H1 (cell line): ENCODE results near the gene P3H1. TPM values are rescaled to one million over a fixed set of nuclear protein-coding genes. Genes with fewer than 3 reads are reported as not detected.
A peak's percentile ranks its signal among the peaks of the same experiment; 100 is the strongest.

Source experiments
- CTCF ChIA-PET: fragments of 300-600 bp; sonication (Branson Sonifier 250); formaldehyde crosslinking; loops from one replicate; lab custom pipeline; 2021; ENCODE audit not compliant: partially characterized antibody; lab: Charles Lee
- POLR2A ChIA-PET: fragments of 300-600 bp; sonication (Branson Sonifier 250); formaldehyde crosslinking; loops from one replicate; lab custom pipeline; 2021; ENCODE audit warnings: inconsistent platforms; ENCODE audit not compliant: partially characterized antibody; lab: Charles Lee
- DNase-seq, 2 experiments: peaks; one replicate each; pipeline versions ENCODE4 v3.0.0 to v3.0.0-alpha.2; 2010 to 2022; ENCODE audit warnings: low spot score in 2 of 2, low read depth in 1 of 2, mixed read lengths in 1 of 2
- FAIRE-seq: peaks from 2 replicates; lab custom pipeline; 2011; peaks lifted over from hg19 to GRCh38; lab: Jason Lieb, UNC
- H2AFZ ChIP-seq: 2 replicates; pipeline ENCODE4 v1.8.1; 2012; ENCODE audit warnings: low read length, inconsistent platforms
- H2AK5ac ChIP-seq: 2 replicates; pipeline ENCODE4 v1.6.1; 2013; ENCODE audit warnings: low read depth, low read length
- H2BK120ac ChIP-seq: replicated peaks from 2 replicates; pipeline ENCODE3; 2013; ENCODE audit warnings: low read depth, low read length, inconsistent platforms
- H2BK12ac ChIP-seq: 2 replicates; pipeline ENCODE4 v1.6.1; 2013; ENCODE audit warnings: low read depth, low read length
- H2BK15ac ChIP-seq: 2 replicates; pipeline ENCODE4 v1.6.1; 2013; ENCODE audit warnings: low read length
- H2BK20ac ChIP-seq: 2 replicates; pipeline ENCODE4 v1.6.1; 2013; ENCODE audit warnings: low read length
- H2BK5ac ChIP-seq: 2 replicates; pipeline ENCODE4 v1.6.1; 2013; ENCODE audit warnings: low read depth, low read length
- H3K14ac ChIP-seq: 2 replicates; pipeline ENCODE4 v1.6.1; 2013; ENCODE audit warnings: inconsistent platforms; ENCODE audit not compliant: insufficient read length
- H3K18ac ChIP-seq: 2 replicates; pipeline ENCODE4 v1.6.1; 2013; ENCODE audit warnings: low read length; ENCODE audit errors: extremely low read depth
- H3K23ac ChIP-seq: 2 replicates; pipeline ENCODE4 v1.6.1; 2013; ENCODE audit warnings: inconsistent platforms; ENCODE audit not compliant: insufficient read length
- H3K23me2 ChIP-seq: 2 replicates; pipeline ENCODE4 v1.6.1; 2013; ENCODE audit warnings: low read depth, low read length
- H3K27ac ChIP-seq: 2 replicates; pipeline ENCODE4 v1.6.1; 2011; ENCODE audit warnings: low read depth, low read length, inconsistent platforms
- H3K27me3 ChIP-seq, 4 experiments: replicated peaks in 1 of 4; 1 replicate in 1 of 4; 2 replicates in 3 of 4; pipeline versions ENCODE4 v1.6.1 to v1.8.1; 2011 to 2013; ENCODE audit warnings: low read length in 3 of 4, mild to moderate bottlenecking in 3 of 4, inconsistent platforms in 2 of 4, mixed read lengths in 2 of 4, moderate library complexity in 1 of 4; ENCODE audit not compliant: control insufficient read depth in 3 of 4, insufficient read depth in 3 of 4; ENCODE audit errors: extremely low read depth in 1 of 4
- H3K36me3 ChIP-seq, 4 experiments: 2 replicates each; pipeline versions ENCODE4 v1.6.1 to v1.8.1; 2011 to 2013; ENCODE audit warnings: mild to moderate bottlenecking in 4 of 4, low read length in 3 of 4, moderate library complexity in 2 of 4, control low read depth in 1 of 4, inconsistent platforms in 1 of 4; ENCODE audit not compliant: insufficient read depth in 4 of 4, control insufficient read depth in 2 of 4
- H3K4ac ChIP-seq: replicated peaks from 2 replicates; pipeline ENCODE3; 2013; ENCODE audit warnings: low read length, low read depth, mixed read lengths, inconsistent platforms; ENCODE audit not compliant: insufficient read length
- H3K4me1 ChIP-seq, 4 experiments: replicated peaks in 1 of 4; 1 replicate in 1 of 4; 2 replicates in 3 of 4; pipeline versions ENCODE4 v1.6.1 to v1.8.1; 2011 to 2013; ENCODE audit warnings: low read length in 3 of 4, inconsistent platforms in 2 of 4, mixed read lengths in 1 of 4; ENCODE audit not compliant: insufficient read depth in 4 of 4, control insufficient read depth in 3 of 4
- H3K4me2 ChIP-seq, 2 experiments: 2 replicates each; pipeline versions ENCODE4 v1.6.1 to v1.8.1; 2011 to 2013; ENCODE audit warnings: low read depth in 2 of 2, low read length in 2 of 2, control low read depth in 1 of 2, inconsistent platforms in 1 of 2, mild to moderate bottlenecking in 1 of 2; ENCODE audit not compliant: insufficient read depth in 1 of 2
- H3K4me3 ChIP-seq, 4 experiments: fragments of 200-600, 300-600 bp in 1 of 4; sonication (generic), shearing (Covaris generic), sonication (Bioruptor Twin) in 1 of 4; 2 replicates each; pipeline versions ENCODE4 v1.5.1 to v1.8.1; 2011 to 2016; ENCODE audit warnings: low read length in 4 of 4, low read depth in 3 of 4, control low read depth in 2 of 4, inconsistent platforms in 2 of 4, mild to moderate bottlenecking in 2 of 4, mixed read lengths in 1 of 4, moderate library complexity in 1 of 4; ENCODE audit not compliant: insufficient read depth in 2 of 4; ENCODE audit errors: extremely low read depth in 1 of 4
- H3K56ac ChIP-seq: replicated peaks from 2 replicates; pipeline ENCODE3; 2013; ENCODE audit warnings: low read depth, mild to moderate bottlenecking, mixed read lengths, low read length, inconsistent platforms; ENCODE audit not compliant: insufficient read length
- H3K79me1 ChIP-seq: 2 replicates; pipeline ENCODE4 v1.6.1; 2013; ENCODE audit warnings: low read depth, low read length, control low read depth
- H3K79me2 ChIP-seq, 2 experiments: 2 replicates each; pipeline versions ENCODE4 v1.6.1 to v1.8.1; 2012 to 2013; ENCODE audit warnings: low read length in 2 of 2, mild to moderate bottlenecking in 2 of 2, inconsistent platforms in 1 of 2; ENCODE audit not compliant: insufficient read depth in 2 of 2, control insufficient read depth in 1 of 2
- H3K9ac ChIP-seq, 4 experiments: replicated peaks in 1 of 4; 1 replicate in 1 of 4; 2 replicates in 3 of 4; pipeline versions ENCODE4 v1.6.1 to v1.8.1; 2011 to 2013; ENCODE audit warnings: low read depth in 3 of 4, low read length in 3 of 4, control low read depth in 2 of 4, mild to moderate bottlenecking in 2 of 4, moderate library complexity in 2 of 4, inconsistent platforms in 1 of 4; ENCODE audit errors: extremely low read depth in 1 of 4
- H3K9me3 ChIP-seq, 2 experiments: 2 replicates each; pipeline versions ENCODE4 v1.6.1 to v1.8.1; 2012 to 2013; ENCODE audit warnings: mild to moderate bottlenecking in 2 of 2, moderate library complexity in 2 of 2, control low read depth in 1 of 2, inconsistent platforms in 1 of 2, low read depth in 1 of 2, low read length in 1 of 2, mixed read lengths in 1 of 2; ENCODE audit not compliant: insufficient read depth in 2 of 2
- H4K20me1 ChIP-seq, 2 experiments: replicated peaks in 1 of 2; 2 replicates each; pipeline versions ENCODE3 to v1.8.1; 2011 to 2013; ENCODE audit warnings: inconsistent platforms in 2 of 2, low read length in 2 of 2, mild to moderate bottlenecking in 1 of 2; ENCODE audit not compliant: insufficient read depth in 2 of 2, control insufficient read depth in 1 of 2
- H4K5ac ChIP-seq: 2 replicates; pipeline ENCODE4 v1.6.1; 2013; ENCODE audit warnings: low read length, low read depth, mixed read lengths, inconsistent platforms; ENCODE audit not compliant: insufficient read length
- H4K8ac ChIP-seq: 2 replicates; pipeline ENCODE4 v1.8.0; 2013; ENCODE audit warnings: mild to moderate bottlenecking, moderate library complexity, low read length, inconsistent platforms; ENCODE audit not compliant: insufficient read depth; ENCODE audit errors: extremely low read depth
- H4K91ac ChIP-seq: replicated peaks from 2 replicates; pipeline ENCODE3; 2013; ENCODE audit warnings: low read length, mixed read lengths, inconsistent platforms; ENCODE audit not compliant: insufficient read length
- CTCF ChIP-seq, 3 experiments: IDR thresholded peaks; 1 replicate in 2 of 3; 2 replicates in 1 of 3; pipeline versions ENCODE4 v1.5.1 to v1.6.1; 2011; ENCODE audit warnings: low read length in 3 of 3, mild to moderate bottlenecking in 3 of 3, inconsistent platforms in 2 of 3, low read depth in 1 of 3, moderate library complexity in 1 of 3; ENCODE audit not compliant: insufficient read depth in 1 of 3; ENCODE audit errors: control extremely low read depth in 1 of 3
- RAD21 ChIP-seq, 2 experiments: IDR thresholded peaks in 1 of 2; conservative IDR thresholded peaks in 1 of 2; 2 replicates each; pipeline ENCODE4 v1.6.1; 2011; ENCODE audit warnings: low read depth in 2 of 2, low read length in 2 of 2, improper control_type of control experiment in 1 of 2, inconsistent platforms in 1 of 2, mild to moderate bottlenecking in 1 of 2, moderate library complexity in 1 of 2
- SUZ12 ChIP-seq: fragments of 200-600 bp; sonication (generic); IDR thresholded peaks from 2 replicates; pipeline ENCODE4 v1.6.1; 2012; ENCODE audit warnings: mild to moderate bottlenecking, inconsistent platforms, low read length, moderate library complexity, mixed read lengths
- polyA plus RNA-seq, 7 experiments: library from polyadenylated mRNA; depleted of rRNA in 3 of 7; stranded (reverse) in 5 of 7; unstranded in 2 of 7; fragments of >200 nt in 5 of 7; fragments of 200-250 nt in 2 of 7; gene quantifications; 1 replicate in 5 of 7; 2 replicates in 1 of 7; 4 replicates in 1 of 7; pipeline versions ENCODE4 v1.2.1 to v1.2.3, GENCODE V29; 2011 to 2013; ENCODE audit warnings: missing spikeins in 2 of 7, mixed read lengths in 2 of 7
- total RNA-seq: library from RNA; stranded (reverse); fragmentation: NEBNext Ultra II Directional; extraction: Animal tissue kit (Norgen Biotek cat#: 25700); gene quantifications from 2 replicates; pipeline ENCODE4 v1.2.1, GENCODE V29; 2021

P3H1 gene
- total and polyA plus RNA-seq, 2 of the 8 experiments (the other 6 are each of a cell fraction or from before 2014, with no cell fraction given) = 58.4 to 87.5 TPM

- no peaks in the 10 kb centered on the region for H3K9me3 ChIP-seq
- H3K9ac ChIP-seq = no peak overlapping the region
- H4K8ac ChIP-seq = no peak overlapping the region
- no peak overlapping the region for H3K14ac ChIP-seq
- no peak overlapping the region for H2BK120ac ChIP-seq
- no peaks in the 10 kb centered on the region for H3K23me2 ChIP-seq
- H3K4ac ChIP-seq = no peak overlapping the region
- ChIA-PET POLR2A (interaction anchor here (0.9 to 1.6 kb wide), 4 partner anchors 11 to 218 kb away, joined by 3 to 10 read pairs (median 3); partner anchors contain the start of genes C1orf50 and P3H1), CTCF (interaction anchor here (0.6 to 6.4 kb wide), 44 partner anchors 10 to 393 kb away, joined by 3 to 83 read pairs (median 5); partner anchors contain the start of genes C1orf50, ERMAP, P3H1 and ZNF691)
- no peaks in the 10 kb centered on the region for H3K79me2 ChIP-seq
- H3K18ac ChIP-seq = no peak overlapping the region
- no peak overlapping the region for H3K4me3 ChIP-seq
- no peak overlapping the region for H3K4me2 ChIP-seq
- no peak overlapping the region for H3K23ac ChIP-seq
- H4K20me1 ChIP-seq = no peaks in the 10 kb centered on the region
- H3K27ac ChIP-seq = no peak overlapping the region
- H3K79me1 ChIP-seq = no peaks in the 10 kb centered on the region
- no peak overlapping the region for H2BK15ac ChIP-seq
- no peak overlapping the region for H2BK5ac ChIP-seq
- H2AK5ac ChIP-seq = no peak overlapping the region
- no peak overlapping the region for H4K5ac ChIP-seq
- TF ChIP-seq RAD21 (IDR thresholded peaks at IDR 0.05 in 1 of 2, conservative IDR thresholded peaks at IDR 0.05 in 1 of 2; ENCODE audit: low read depth in 2 of 2, low read length in 2 of 2) (peak; percentile 92 to 94), SUZ12 (no peak), CTCF (IDR thresholded peaks at IDR 0.05; ENCODE audit: control extremely low read depth in 1 of 3, insufficient read depth in 1 of 3, low read depth in 1 of 3, low read length in 3 of 3) (peak; percentile 53 to 92 (median 76))
- TF ChIP-seq, all 59 proteins: peak for 2
- Histone ChIP-seq H2BK12ac (no peak overlapping the region), H3K27me3 (no peaks in the 10 kb centered on the region), H3K36me3 (peaks cover 5 to 39% (median 21%) of the 10 kb centered on the region in 4 experiments; a peak in 7 of 8 replicates), H3K56ac (no peak overlapping the region), H2AFZ (no peak overlapping the region), H2BK20ac (no peak overlapping the region), H3K4me1 (no peaks in the 10 kb centered on the region), H4K91ac (no peak overlapping the region)
- FAIRE-seq (peak; percentile 66), DNase-seq (peak in 1 of 2 experiments; percentile 68)
These were observed 11.0 kb upstream of the P3H1 start for GRCh38 chr1:42777852-42778251.
